Activated naive CD4-positive, alpha-beta T cell treated with anti-CD3 and anti-CD28 coated beads, Interleukin-2, amount 50 U/mL, for 72 hours (primary cell): ENCODE measurements around the gene DNAJC7. TPM values are rescaled to one million over a fixed set of nuclear protein-coding genes. Genes with fewer than 3 reads are reported as not detected.

Experiments
- ATAC-seq, 2 donors: fragments of 150-1000 bp; cut with Tn5 transposase; 2 replicates each; pipeline ENCODE4 v1.10.0; 2021; ENCODE audit warnings: mild to moderate bottlenecking in 2 of 2, moderate library complexity in 2 of 2
- DNase-seq, 2 donors: peaks; one replicate each; pipeline ENCODE4 v3.0.0; 2021 to 2022; ENCODE audit warnings: low spot score in 2 of 2
- H3K27ac Mint-ChIP-seq, 2 donors: one replicate each; pipeline ENCODE4 v1.8.0; 2022; ENCODE audit warnings: mild to moderate bottlenecking in 2 of 2, mixed read lengths in 2 of 2
- H3K36me3 Mint-ChIP-seq, 2 donors: one replicate each; pipeline ENCODE4 v1.8.0; 2022; ENCODE audit warnings: mixed read lengths in 2 of 2
- H3K9me3 Mint-ChIP-seq, 2 donors: one replicate each; pipeline ENCODE4 v1.8.0; 2022; ENCODE audit warnings: mixed read lengths in 2 of 2
- total RNA-seq, 2 donors: library from RNA; stranded (reverse); gene quantifications; one replicate each; pipeline ENCODE4 v1.2.3, GENCODE V29; 2022

Gene DNAJC7
- total RNA-seq, 2 donors from 2014 or later = 109 to 122 TPM

DNA sequence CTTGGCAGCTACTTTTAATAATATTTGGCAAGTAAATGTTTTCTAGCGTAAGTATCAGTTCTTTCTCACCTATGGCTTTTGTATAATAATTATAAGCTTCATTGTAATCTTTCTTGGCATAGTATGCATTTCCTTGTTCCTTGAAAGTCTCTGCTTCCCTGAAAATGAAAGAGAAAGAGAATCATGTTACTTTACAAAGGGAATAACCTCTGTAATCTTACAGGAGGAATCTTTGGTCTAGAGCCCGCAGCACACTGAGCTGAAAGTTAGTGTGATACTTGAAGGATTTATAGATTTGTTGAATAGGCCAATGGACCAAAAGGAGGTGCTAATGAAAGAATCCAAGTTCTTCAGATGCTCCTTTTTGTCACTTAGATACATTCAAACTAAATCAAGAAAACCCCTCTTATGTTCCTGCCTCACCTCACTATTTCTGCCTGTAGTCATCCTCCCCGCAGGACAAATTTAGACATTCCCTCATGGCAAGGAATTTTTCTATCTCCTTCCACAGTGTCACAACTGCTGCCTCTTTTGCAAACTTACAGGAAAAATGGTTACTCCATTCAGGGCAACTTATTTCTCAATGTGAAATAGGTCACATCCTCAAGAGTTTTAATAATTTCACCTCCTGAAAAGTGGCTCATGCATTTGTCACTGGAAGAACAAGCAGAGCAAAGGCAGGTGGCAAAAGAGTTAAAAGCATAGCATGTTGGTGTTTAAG lies 16.7 kb downstream of the DNAJC7 start:
- Mint-ChIP-seq H3K9me3 (no peaks in the 10 kb centered on the region), H3K27ac (peak overlapping the region; percentile 22 to 74), H3K36me3 (peaks cover 5 to 14% of the 10 kb centered on the region in 2 donors)
- no peak for DNase-seq
- ATAC-seq = no peak

DNA sequence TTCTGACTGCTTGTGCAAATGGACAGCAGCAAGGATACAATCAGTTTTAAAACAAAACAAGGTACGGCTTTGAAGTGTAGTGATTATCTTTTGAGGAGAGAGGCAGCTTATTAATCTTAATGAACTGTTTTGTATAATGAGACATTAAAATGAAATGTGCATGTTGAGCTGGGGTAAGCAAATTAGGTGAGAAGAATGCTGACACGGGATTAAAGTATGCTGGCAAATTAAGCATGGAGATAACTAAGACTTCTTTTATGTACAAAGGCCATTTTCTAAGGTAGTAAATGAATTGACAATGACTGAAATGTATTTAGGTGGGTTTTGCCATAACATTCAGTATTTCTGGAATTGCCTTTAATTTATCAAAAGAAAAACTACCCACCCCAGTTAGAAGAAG lies 18.7 kb downstream of the DNAJC7 start:
- ATAC-seq (no peak), DNase-seq (no peak)
- Mint-ChIP-seq H3K9me3 (no peaks in the 10 kb centered on the region), H3K36me3 (peaks cover 9 to 20% of the 10 kb centered on the region in 2 donors), H3K27ac (peak overlapping the region in 1 of 2 donors; percentile 4)

DNA sequence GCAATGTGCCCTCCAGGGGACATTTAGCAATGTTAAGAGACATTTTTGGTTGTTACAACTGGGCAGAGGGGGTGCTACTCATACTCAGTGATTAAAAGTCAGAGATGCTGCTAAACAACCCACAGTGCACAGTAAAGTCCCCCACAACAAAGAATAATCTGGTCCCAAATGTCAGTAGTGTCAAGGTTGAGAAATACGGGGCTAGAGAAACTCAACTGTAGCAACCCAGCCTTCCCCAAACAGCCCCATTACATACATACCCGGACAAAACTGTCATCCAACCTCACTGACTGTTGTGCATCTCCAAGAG lies 20.4 kb downstream of the DNAJC7 start:
- Mint-ChIP-seq H3K36me3 (peaks cover 9 to 20% of the 10 kb centered on the region in 2 donors), H3K9me3 (no peaks in the 10 kb centered on the region), H3K27ac (peak overlapping the region in 1 of 2 donors; percentile 75)
- DNase-seq = no peak
- peak in 1 of 2 donors; percentile 31 for ATAC-seq

DNA sequence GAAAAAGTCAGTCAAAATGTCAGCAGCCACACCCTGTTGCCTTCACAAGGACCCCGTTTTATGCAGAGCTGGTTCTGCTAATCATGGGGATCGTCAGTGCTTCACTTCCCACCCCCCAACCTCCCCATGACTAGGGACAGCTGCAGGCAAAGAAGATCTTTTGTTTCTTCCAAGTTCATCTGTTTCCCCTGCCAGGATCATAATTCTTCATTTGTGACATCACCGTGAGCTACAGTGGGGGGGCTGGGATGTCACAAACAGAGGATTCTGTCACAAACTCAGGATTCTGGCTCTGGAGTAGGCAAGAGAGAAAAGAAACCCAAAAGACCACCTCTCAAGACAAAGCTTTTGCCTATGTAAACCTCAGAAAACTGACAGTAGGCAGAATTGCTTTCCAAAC lies 24.7 kb downstream of the DNAJC7 start:
- Mint-ChIP-seq H3K36me3 (peaks cover 9 to 33% of the 10 kb centered on the region in 2 donors), H3K9me3 (no peaks in the 10 kb centered on the region), H3K27ac (peak overlapping the region in 1 of 2 donors; percentile 52)
- DNase-seq (no peak), ATAC-seq (no peak)

DNA sequence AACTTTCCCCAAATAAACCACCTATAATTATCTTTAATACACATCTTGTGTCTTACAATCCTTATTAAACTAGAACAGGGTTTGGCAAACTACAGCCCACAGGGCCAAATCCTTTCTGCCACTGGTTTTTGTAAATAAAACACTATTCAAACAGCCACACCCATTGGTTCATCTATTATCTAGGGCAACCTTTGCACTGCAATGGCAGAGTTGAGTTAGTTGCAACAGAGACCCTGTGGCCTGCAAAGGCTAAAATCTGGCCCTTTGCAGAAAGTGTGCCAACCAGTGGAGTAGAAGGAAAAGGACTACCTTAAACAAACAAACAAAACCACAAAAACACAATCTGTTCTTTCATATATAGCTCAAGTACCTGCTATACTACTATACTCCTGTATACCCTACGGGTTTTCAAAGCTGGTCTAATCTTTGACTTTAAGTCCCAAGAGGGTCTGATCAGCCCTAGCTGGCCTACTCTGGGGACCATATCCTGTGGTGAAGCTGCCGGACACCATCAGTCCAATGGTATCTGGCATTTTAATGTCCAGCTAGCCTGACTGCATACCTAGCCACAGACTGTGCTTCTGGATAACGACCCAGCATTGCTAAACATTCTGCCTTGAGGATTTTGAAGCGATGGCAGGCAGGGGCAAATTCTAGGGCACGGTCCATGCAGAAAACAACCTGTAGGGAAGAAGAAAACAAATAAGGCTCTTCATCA lies 27.4 kb downstream of the DNAJC7 start:
- Mint-ChIP-seq H3K36me3 (peaks cover 2 to 22% of the 10 kb centered on the region in 2 donors), H3K27ac (peak overlapping the region in 1 of 2 donors; percentile 23), H3K9me3 (no peaks in the 10 kb centered on the region)
- DNase-seq (no peak), ATAC-seq (no peak)

DNA sequence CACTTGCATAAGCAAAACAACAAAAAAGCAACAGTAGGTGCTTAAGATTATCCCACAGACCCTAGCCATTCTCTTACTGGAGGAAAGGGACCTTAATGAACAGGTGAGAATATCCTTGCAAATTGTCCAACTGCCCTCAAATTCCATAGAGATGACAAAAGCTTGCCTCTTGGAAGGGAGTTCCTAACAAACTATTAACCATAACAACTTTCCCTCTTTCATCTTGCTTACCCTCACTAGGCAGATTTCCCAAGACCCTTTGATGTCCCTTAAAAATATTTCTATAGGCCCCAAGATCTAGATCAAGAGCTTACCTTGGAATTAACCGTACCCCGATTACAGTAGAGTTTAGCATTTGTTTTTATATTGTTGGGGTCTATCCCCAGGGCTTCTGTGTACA lies 28.8 kb downstream of the DNAJC7 start:
- H3K36me3 Mint-ChIP-seq = peaks cover 0 to 26% of the 10 kb centered on the region in 2 donors
- no peak for ATAC-seq
- no peaks in the 10 kb centered on the region for H3K9me3 Mint-ChIP-seq
- no peak for DNase-seq
- H3K27ac Mint-ChIP-seq = peak overlapping the region; percentile 34 to 81

DNA sequence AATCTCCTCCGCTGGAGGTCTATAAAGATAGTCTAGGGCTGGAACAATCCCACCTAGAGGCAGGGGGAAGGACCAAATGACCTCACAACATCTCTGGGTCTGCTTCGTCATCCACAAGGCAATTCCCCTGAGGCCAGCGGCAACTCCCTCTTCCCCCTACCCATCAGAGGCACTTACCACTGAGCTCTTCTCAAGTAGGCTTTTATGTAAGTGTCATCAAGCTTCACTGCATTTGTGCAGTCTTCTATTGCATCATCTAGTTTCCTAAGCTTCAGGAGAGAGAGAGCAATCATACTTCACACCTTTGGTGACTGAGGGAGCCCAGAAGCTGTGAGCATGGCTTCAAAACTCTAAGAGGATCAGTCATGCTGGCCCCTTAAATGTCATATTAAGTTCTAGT lies 29.6 kb downstream of the DNAJC7 start:
- H3K27ac Mint-ChIP-seq = peak overlapping the region; percentile 34 to 65
- H3K36me3 Mint-ChIP-seq = peaks cover 0 to 28% of the 10 kb centered on the region in 2 donors
- no peak for DNase-seq
- ATAC-seq = peak; percentile 92 to 94
- H3K9me3 Mint-ChIP-seq = no peaks in the 10 kb centered on the region

DNA sequence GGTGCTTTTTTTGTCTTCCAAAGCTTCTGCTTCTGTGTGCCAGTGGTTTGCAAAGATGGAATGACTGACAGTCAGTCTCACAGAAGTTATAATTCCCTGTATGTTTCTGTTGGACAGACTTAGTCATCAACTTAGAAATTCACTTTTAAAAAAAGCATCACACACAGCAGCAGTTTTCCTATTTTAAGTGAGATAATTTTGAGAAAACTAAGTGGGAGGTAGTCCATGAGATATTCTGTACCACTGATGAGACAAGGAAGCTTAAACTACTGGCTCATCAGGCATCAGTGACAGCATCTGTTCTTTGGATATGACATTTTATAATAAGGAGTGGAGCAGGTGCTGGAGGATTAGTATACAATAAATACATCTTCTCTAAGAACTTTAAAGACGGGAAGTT lies 30.6 kb downstream of the DNAJC7 start:
- Mint-ChIP-seq H3K9me3 (no peaks in the 10 kb centered on the region), H3K27ac (peak overlapping the region; percentile 34 to 65), H3K36me3 (peaks cover 0 to 37% of the 10 kb centered on the region in 2 donors)
- no peak for ATAC-seq
- DNase-seq = no peak

DNA sequence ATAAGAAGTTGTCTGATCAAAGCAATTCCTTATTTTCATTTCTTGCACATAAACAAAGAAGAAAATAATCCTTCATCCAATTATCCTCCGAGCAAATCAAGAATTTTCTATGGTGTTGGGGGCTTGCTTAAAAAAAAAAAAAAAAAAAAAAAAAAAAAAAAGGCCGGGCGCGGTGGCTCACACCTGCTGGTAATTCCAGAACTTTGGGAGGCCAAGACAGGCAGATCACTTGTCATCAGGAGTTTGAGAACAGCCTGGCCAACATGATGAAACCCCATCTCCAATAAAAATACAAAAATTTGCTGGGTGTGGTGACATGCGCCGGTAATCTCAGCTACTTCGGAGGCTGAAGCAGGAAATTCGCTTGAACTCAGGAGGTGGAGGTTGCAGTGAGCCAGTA lies 31.3 kb downstream of the DNAJC7 start:
- Mint-ChIP-seq H3K36me3 (peaks cover 0 to 42% of the 10 kb centered on the region in 2 donors), H3K9me3 (no peaks in the 10 kb centered on the region), H3K27ac (no peak overlapping the region)
- DNase-seq (no peak), ATAC-seq (no peak)

DNA sequence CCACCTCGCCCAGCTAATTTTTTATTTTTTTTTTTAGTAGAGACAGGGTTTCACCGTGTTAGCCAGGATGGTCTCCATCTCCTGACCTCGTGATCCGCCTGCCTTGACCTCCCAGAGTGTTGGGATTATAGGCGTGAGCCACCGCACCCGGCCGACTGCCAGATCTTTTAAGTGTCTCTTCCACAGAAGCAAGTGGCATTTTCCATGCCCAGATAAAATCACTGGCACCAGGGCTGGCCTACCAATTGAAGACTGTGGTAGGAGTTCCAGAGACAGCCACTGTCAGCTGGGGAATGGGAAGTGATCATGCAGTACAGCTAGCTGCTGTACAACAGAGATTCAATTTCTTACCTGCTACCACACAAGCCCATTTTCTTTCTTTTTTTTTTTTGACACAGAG lies 32.8 kb downstream of the DNAJC7 start:
- DNase-seq = no peak
- Mint-ChIP-seq H3K27ac (peak overlapping the region in 1 of 2 donors; percentile 60), H3K9me3 (no peaks in the 10 kb centered on the region), H3K36me3 (peaks cover 0 to 42% of the 10 kb centered on the region in 2 donors)
- ATAC-seq = no peak

DNA sequence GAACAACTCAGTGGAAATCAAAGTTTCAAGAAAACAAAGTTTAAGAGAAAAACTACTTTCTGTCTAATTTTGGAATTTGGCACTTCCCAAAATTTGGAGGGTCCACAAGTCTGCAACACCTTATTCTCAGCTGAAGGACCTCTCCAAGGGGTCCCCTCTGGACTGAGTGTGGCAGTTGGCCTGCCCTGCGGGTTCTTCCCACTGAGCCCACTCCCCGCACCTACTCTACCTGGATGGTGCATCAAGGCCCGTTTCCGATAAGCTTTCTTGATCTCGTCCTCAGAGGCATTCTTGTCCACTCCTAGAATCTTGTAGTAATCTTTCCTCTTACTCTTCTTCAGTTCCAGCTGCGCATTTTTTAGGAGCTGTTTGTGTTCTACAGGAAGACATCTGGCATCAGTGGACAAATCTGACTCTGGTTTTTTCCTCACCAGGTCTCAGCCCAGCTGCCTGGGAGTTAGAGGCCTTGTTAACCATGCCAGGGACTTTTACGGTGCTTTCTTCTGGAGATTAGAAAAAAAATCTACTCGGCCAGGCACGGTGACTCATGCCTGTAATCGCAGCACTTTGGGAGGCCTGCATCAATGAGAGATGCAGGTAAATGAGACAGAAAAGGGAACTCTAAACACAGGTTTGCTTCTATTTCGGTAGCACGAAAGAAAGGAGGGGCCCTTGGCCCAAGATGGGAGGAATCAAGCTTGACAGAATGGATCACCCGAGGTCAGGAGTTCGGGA lies 35.0 kb downstream of the DNAJC7 start:
- no peak for ATAC-seq
- peaks cover 9 to 31% of the 10 kb centered on the region in 2 donors for H3K36me3 Mint-ChIP-seq
- H3K27ac Mint-ChIP-seq = peak overlapping the region in 1 of 2 donors; percentile 60
- H3K9me3 Mint-ChIP-seq = no peaks in the 10 kb centered on the region
- DNase-seq = no peak

DNA sequence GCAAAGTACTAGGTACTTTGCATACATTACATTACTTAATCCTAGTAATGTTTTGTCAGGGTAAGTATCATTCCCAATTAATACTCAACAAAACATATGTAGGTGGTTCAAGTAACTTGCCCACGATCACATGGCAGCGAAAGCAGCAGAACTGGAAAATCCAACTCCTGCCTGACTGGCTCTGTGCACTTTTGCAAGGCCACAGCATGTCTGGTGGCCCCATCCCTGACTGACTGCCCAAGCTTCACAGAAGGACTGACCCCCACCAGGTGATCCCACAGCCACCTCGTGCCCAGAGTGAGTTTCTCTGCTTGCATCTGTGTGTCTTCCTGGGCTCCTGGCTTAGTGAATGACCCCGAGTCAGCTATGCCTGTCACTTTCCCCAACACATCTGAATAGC lies 39.2 kb downstream of the DNAJC7 start:
- Mint-ChIP-seq H3K27ac (peak overlapping the region in 1 of 2 donors; percentile 89), H3K36me3 (peaks cover 9 to 19% of the 10 kb centered on the region in 2 donors), H3K9me3 (no peaks in the 10 kb centered on the region)
- no peak for DNase-seq
- ATAC-seq = no peak

DNA sequence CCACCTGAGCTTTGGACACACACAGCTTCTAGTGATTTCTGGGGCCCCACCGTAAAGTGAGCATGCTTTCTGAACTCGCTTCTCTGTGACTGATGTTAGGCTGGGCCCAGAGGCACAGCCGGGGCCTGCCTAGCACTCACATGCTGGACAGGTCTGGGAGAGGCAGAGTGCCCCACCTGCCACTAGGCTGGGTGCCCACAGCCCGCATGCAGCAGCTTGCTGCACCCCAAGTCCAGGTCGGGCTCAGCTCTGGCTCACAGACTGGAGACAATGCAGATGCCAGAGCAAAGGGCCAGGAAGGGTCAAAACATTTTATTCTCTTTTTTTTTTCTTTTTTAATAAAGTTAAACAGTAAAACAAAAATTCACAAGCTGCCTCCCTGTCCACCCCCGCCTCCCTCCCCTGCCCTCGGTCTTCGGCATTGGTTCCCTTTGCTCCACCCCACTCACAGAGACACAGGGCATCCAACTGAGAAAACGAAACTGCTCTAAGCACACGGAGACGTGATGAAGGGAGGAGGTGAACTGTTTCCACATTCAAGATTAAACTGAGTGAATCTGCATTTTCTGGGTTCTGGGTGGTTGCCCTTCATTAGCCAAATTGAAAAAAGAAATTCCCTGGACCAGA lies 41.0 kb downstream of the DNAJC7 start:
- Mint-ChIP-seq H3K9me3 (no peaks in the 10 kb centered on the region), H3K36me3 (peaks cover 7 to 9% of the 10 kb centered on the region in 2 donors)
- ATAC-seq = no peak

DNA sequence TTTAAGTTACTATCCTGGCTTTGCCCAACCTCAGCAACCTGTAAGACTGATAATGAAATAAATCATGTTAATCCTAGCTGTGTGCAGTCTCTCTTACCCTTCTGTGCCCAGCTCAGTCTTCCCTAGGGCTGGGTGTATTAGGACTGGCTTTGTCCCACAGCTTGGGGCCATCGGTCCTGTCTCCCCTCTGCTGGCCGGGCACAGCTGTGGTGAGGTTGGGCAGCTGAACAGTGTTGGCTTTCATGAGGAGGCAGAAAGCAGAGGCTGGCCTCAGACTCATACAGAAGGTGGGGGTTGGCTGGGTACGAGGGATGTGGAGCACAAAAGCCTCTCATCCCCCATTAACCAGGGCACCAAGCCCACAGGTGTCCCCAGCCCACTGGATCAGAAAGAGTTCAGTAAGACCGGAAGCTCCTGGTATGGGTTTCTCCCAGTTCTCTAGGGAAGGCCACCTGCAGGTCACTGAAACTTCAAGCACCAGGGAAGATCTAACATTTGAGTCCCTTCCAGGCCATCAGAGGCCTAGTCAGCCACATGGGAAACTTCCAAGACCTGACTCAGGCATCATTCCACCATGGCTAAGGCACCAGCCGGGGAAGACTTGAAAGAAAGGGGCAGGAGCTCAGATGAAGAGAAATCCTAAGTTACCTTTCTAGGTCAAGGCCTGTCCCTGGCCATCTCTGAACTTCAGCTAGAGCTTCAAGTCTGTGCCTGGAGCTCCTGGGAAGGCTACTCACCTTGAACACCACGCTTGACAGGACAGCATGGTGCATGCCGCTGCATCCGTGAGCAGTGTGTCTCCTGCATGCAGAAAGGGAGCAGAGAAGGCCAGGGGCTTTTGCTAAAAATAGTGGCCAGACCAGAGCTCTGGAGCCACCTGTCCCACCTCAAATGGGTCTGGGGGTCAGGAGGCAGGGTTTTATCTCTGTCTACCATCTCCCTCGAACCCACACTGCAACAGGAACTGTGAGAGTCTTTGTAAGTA lies 41.8 kb downstream of the DNAJC7 start:
- ATAC-seq = no peak
- peaks cover 0 to 9% of the 10 kb centered on the region in 2 donors for H3K36me3 Mint-ChIP-seq
- H3K27ac Mint-ChIP-seq = peak overlapping the region; percentile 11 to 82
- no peaks in the 10 kb centered on the region for H3K9me3 Mint-ChIP-seq
- DNase-seq = no peak

More for the DNA sequence above, 41.0 kb downstream of the DNAJC7 start:
- no peak for DNase-seq
- H3K27ac Mint-ChIP-seq = peak overlapping the region; percentile 11 to 55

DNA sequence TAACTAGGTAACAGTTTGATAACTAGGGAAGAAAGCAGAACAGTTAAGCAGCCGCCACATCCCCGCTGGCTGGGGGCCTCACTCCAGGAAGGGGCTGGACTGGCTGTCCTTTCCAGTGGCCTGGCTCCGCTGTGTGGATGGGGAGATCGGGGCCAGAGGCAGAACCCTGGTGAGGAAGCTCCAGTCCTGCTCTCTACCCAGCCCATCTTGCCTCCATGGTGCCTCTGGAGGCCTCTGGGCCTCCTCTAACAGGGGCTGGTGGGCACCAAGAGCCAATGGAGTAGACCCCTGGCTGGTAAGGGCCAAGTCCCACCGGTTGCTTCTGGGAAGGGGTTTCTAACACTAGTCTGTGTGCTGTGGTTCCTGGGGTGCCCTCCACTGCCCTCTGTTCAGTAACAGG lies 42.6 kb downstream of the DNAJC7 start:
- Mint-ChIP-seq H3K27ac (peak overlapping the region; percentile 9 to 72), H3K36me3 (peaks cover 4 to 11% of the 10 kb centered on the region in 2 donors), H3K9me3 (no peaks in the 10 kb centered on the region)
- ATAC-seq (peak in 1 of 2 donors; percentile 13), DNase-seq (no peak)

DNA sequence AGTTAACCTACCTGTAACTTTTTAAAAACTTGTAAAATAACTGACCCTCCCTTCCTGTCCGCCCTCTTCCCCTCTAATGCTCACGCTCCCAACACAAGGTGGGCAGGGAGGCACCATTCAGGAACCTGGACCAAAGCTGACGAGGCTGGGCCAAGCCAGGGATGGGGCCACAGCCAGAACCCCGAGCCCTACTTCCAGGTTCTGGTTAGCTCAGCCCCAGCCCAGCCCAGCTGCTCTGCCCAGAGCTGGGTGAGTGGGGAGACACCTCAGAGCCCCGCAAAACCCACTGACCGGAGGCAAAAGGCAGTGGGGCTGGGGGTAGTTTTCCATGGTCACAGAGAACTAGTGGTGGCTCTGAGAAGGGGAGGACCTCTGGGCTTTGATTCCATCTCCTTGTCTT lies 43.2 kb downstream of the DNAJC7 start:
- H3K27ac Mint-ChIP-seq = peak overlapping the region; percentile 9 to 74
- H3K36me3 Mint-ChIP-seq = peaks cover 10 to 13% of the 10 kb centered on the region in 2 donors
- no peak for ATAC-seq
- H3K9me3 Mint-ChIP-seq = no peaks in the 10 kb centered on the region
- DNase-seq = no peak
